GM21786 (cell line): ENCODE data around the gene NUTM2E.
"Not testable (repeated sequence)": the region's sequence is repeated elsewhere in the genome, so short reads cannot be mapped to it uniquely, and the experiment has no call there.

Experiments used
- ATAC-seq: cut with Tn5 transposase; IDR thresholded peaks from one replicate; pipeline ENCODE4 v1.9.1; 2021; ENCODE audit not compliant: unreplicated experiment

The NUTM2E gene

GRCh38 chr10:79862803-79863202 is 36.3 kb downstream of the NUTM2E start:
- ATAC-seq = not testable (repeated sequence)

- ATAC-seq = not testable (repeated sequence)
Observed at GRCh38 chr10:79866903-79867551, 40.5 kb downstream of the NUTM2E start.

GRCh38 chr10:79868023-79868422 is 41.5 kb downstream of the NUTM2E start:
- not testable (repeated sequence) for ATAC-seq

- ATAC-seq = not testable (repeated sequence)
Observed at GRCh38 chr10:79869439-79870097, 43.0 kb downstream of the NUTM2E start.

- ATAC-seq = not testable (repeated sequence)
Observed at GRCh38 chr10:79871729-79872128, 45.2 kb downstream of the NUTM2E start.
